K562 (cell line): ENCODE measurements around the gene MYO1H. TPM values are rescaled to one million over a fixed set of nuclear protein-coding genes. Genes with fewer than 3 reads are reported as not detected.
A peak's percentile ranks its signal among the peaks of the same experiment; 100 is the strongest.

ENCODE experiments used
- ATAC-seq: fragments of 200-7000 bp; cut with Tn5 transposase; 3 replicates; pipeline ENCODE4 v1.9.1; 2020; ENCODE audit warnings: moderate library complexity
- BruUV-seq: library from RNA; stranded (reverse); fragments of 400-500 nt; replicated peaks from 2 replicates; lab custom pipeline; 2021; lab: Mats Ljungman, UMichigan
- CTCF ChIA-PET: fragments of 300-600 bp; formaldehyde crosslinking; extraction: SDS; loops from one replicate; lab custom pipeline; 2021; ENCODE audit warnings: low intra/inter-chr PET ratio; lab: Yijun Ruan, JAX
- POLR2A ChIA-PET: fragments of 300-600, 350-650 bp; sonication (Branson Sonifier 250); formaldehyde crosslinking; extraction: SDS; loops from one replicate; lab custom pipeline; 2021; ENCODE audit warnings: antibody characterized with exemption, inconsistent platforms; lab: Yijun Ruan, JAX
- DNase-seq, 4 experiments: peaks; one replicate each; pipeline versions ENCODE4 v3.0.0 to v3.0.0-alpha.2; 2011 to 2018; ENCODE audit warnings: low spot score in 3 of 4, mixed read lengths in 3 of 4; ENCODE audit errors: extremely low read depth in 1 of 4
- FAIRE-seq: peaks from 2 replicates; lab custom pipeline; 2011; peaks lifted over from hg19 to GRCh38; lab: Jason Lieb, UNC
- H2AFZ ChIP-seq: 2 replicates; pipeline ENCODE4 v1.6.0; 2011; ENCODE audit warnings: low read depth, low read length, control low read depth, inconsistent platforms
- H3K27ac ChIP-seq: fragments of 200-600 bp; 3 replicates; pipeline ENCODE4 v1.8.0; 2011; ENCODE audit warnings: low read depth, mild to moderate bottlenecking, control low read depth, inconsistent platforms, low read length, moderate library complexity, mixed read lengths; ENCODE audit errors: extremely low read depth
- H3K27me3 ChIP-seq, 2 experiments: fragments of 300-600 bp in 1 of 2; 2 replicates in 1 of 2; 3 replicates in 1 of 2; pipeline versions ENCODE4 v1.6.0 to v1.8.0; 2011; ENCODE audit warnings: inconsistent platforms in 2 of 2, low read length in 2 of 2, mild to moderate bottlenecking in 1 of 2, mixed read lengths in 1 of 2, moderate library complexity in 1 of 2; ENCODE audit not compliant: control insufficient read depth in 2 of 2, insufficient read depth in 2 of 2
- H3K36me3 ChIP-seq: fragments of 300-600 bp; 3 replicates; pipeline ENCODE4 v1.8.0; 2011; ENCODE audit warnings: mild to moderate bottlenecking, low read length, inconsistent platforms; ENCODE audit not compliant: control insufficient read depth, insufficient read depth
- H3K4me1 ChIP-seq, 2 experiments: fragments of 200-600 bp in 1 of 2; replicated peaks in 1 of 2; 2 replicates in 1 of 2; 3 replicates in 1 of 2; pipeline versions ENCODE4 v1.5.1 to v1.8.0; 2011; ENCODE audit warnings: inconsistent platforms in 2 of 2, low read length in 2 of 2, mild to moderate bottlenecking in 1 of 2, mixed read lengths in 1 of 2, moderate library complexity in 1 of 2; ENCODE audit not compliant: control insufficient read depth in 2 of 2, insufficient read depth in 2 of 2
- H3K4me2 ChIP-seq: 2 replicates; pipeline ENCODE4 v1.6.1; 2011; ENCODE audit warnings: low read length, control low read depth, inconsistent platforms, mixed read lengths; ENCODE audit not compliant: insufficient read depth
- H3K4me3 ChIP-seq: fragments of 200-600 bp; sonication (generic), shearing (Covaris generic); 2 replicates; pipeline ENCODE4 v1.5.1; 2016; ENCODE audit warnings: control low read depth, inconsistent platforms
- H3K79me2 ChIP-seq: fragments of 200-600 bp; 3 replicates; pipeline ENCODE4 v1.8.0; 2011; ENCODE audit warnings: low read length, inconsistent platforms; ENCODE audit not compliant: control insufficient read depth, insufficient read depth
- H3K9ac ChIP-seq, 2 experiments: 2 replicates each; pipeline versions ENCODE4 v1.6.0 to v1.6.1; 2011; ENCODE audit warnings: low read depth in 2 of 2, low read length in 2 of 2, control low read depth in 1 of 2, inconsistent platforms in 1 of 2, mild to moderate bottlenecking in 1 of 2, mixed read lengths in 1 of 2; ENCODE audit not compliant: insufficient read depth in 1 of 2
- H3K9me1 ChIP-seq: one replicate; pipeline ENCODE4 v1.6.0; 2011; ENCODE audit warnings: inconsistent platforms, mild to moderate bottlenecking, low read length, moderate library complexity; ENCODE audit not compliant: control insufficient read depth, insufficient read depth
- H3K9me3 ChIP-seq: replicated peaks from 2 replicates; pipeline ENCODE4 v1.5.1; 2011; ENCODE audit warnings: low read depth, low read length, inconsistent platforms; ENCODE audit not compliant: control insufficient read depth, insufficient read depth
- H4K20me1 ChIP-seq: replicated peaks from 2 replicates; pipeline ENCODE4 v1.6.1; 2011; ENCODE audit warnings: low read length, inconsistent platforms, mixed read lengths; ENCODE audit not compliant: control insufficient read depth, insufficient read depth
- ATF3 ChIP-seq, 2 experiments: fragments of 450-650 bp in 1 of 2; sonication (generic) in 1 of 2; formaldehyde crosslinking in 1 of 2; IDR thresholded peaks in 1 of 2; conservative IDR thresholded peaks in 1 of 2; 2 replicates each; pipeline versions ENCODE4 v1.6.1 to v1.8.1; 2016 to 2023; ENCODE audit warnings: mild to moderate bottlenecking in 2 of 2, moderate library complexity in 2 of 2, inconsistent platforms in 1 of 2, missing genetic modification reagents in 1 of 2
- ATF7 ChIP-seq: fragments of 450-650 bp; IDR thresholded peaks from 2 replicates; pipeline ENCODE4 v1.7.1; 2014; ENCODE audit warnings: mild to moderate bottlenecking, moderate library complexity
- ILF3 ChIP-seq: fragments of 450-650 bp; IDR thresholded peaks from 2 replicates; pipeline ENCODE4 v1.6.1; 2018; ENCODE audit warnings: antibody characterized with exemption, mild to moderate bottlenecking, moderate library complexity, borderline replicate concordance
- RBFOX2 ChIP-seq: fragments of 200-400 bp; formaldehyde crosslinking; IDR thresholded peaks from 2 replicates; pipeline ENCODE4 v1.6.1; 2017; ENCODE audit warnings: low read depth, mild to moderate bottlenecking, low read length, moderate library complexity
- WGBS: fragments of 100-300 bp; shearing (Covaris generic); methylation state at CpG from one replicate; pipeline ENCODE4 v1.1.6; 2016; ENCODE audit warnings: low coverage, mixed read lengths; ENCODE audit not compliant: insufficient coverage; ENCODE audit errors: missing lambda C conversion rate; 5-methylcytosine and 5-hydroxymethylcytosine counted together
- in situ Hi-C: fragments of 300-500 bp; cut with MboI; formaldehyde crosslinking; loops from 4 replicates; pipeline ENCODE4 v1.15.0; 2018; ENCODE audit warnings: inconsistent platforms, mixed read lengths
- intact Hi-C: fragments of 100-400 bp; cut with micrococcal nuclease; formaldehyde crosslinking; loops from 2 replicates; pipeline ENCODE4 v1.14.2; 2022
- polyA plus RNA-seq, 8 experiments: library from polyadenylated mRNA; depleted of rRNA in 4 of 8; stranded (reverse) in 5 of 8; unstranded in 3 of 8; fragments of >200 nt; fragmentation: Nextera tagmentation in 2 of 8; fragmentation: Illumina TruSeq in 1 of 8; extraction: Ambion mirVana in 2 of 8; extraction: Trizol in 1 of 8; gene quantifications; 2 replicates each; pipeline versions ENCODE4 v1.2.1 to v1.2.3, GENCODE V29; 2011 to 2014; ENCODE audit warnings: inconsistent platforms in 1 of 8, missing spikeins in 1 of 8
- total RNA-seq, 7 experiments: library from RNA; depleted of rRNA in 6 of 7; stranded (reverse); fragments of >200 nt in 6 of 7; fragmentation: Illumina TruSeq in 2 of 7; extraction: Trizol in 2 of 7; gene quantifications; 2 replicates each; pipeline versions ENCODE4 v1.2.1 to v1.2.3, GENCODE V29; 2011 to 2021; ENCODE audit warnings: low replicate concordance in 1 of 7

Gene MYO1H
- total and polyA plus RNA-seq, 9 of the 15 experiments (the other 6 are each of a cell fraction or from before 2014, with no cell fraction given), result not detected

GRCh38 chr12:109432431-109432830, 84.7 kb downstream of the MYO1H start:
- no peak for ATAC-seq
- no peaks in the 10 kb centered on the region for H3K9me1 ChIP-seq
- no peak overlapping the region for H2AFZ ChIP-seq
- POLR2A ChIA-PET, result interaction anchor here (1.2 to 1.3 kb wide), 2 partner anchors 29 to 41 kb away, joined by 3 read pairs; no protein-coding TSS in a partner anchor
- H3K4me3 ChIP-seq, result no peak overlapping the region
- CTCF ChIA-PET, result interaction anchor here (0.6 kb wide), 1 partner anchor 467 kb away, joined by 3 read pairs; the partner anchor contains the start of gene TCHP
- no TSS peak for BruUV-seq
- H4K20me1 ChIP-seq, result 0 out of 2 replicates have a peak, but pooled peaks cover 3% of the 10 kb centered on the region
- peaks cover 16 to 35% of the 10 kb centered on the region in 2 experiments; a peak in 4 of 5 replicates for H3K27me3 ChIP-seq
- no peak for DNase-seq
- no peak overlapping the region for H3K4me2 ChIP-seq
- in situ Hi-C loops (loop anchor here (5.0 kb wide), 1 partner anchor 340 kb away; no protein-coding TSS in a partner anchor), intact Hi-C loops (loop anchor here (5.0 kb wide), 1 partner anchor 45 kb away; the partner anchor contains the start of genes KCTD10 and UBE3B)
- no peaks in the 10 kb centered on the region; a peak in 1 of 5 replicates for H3K4me1 ChIP-seq
- no peak overlapping the region for H3K27ac ChIP-seq
- no peaks in the 10 kb centered on the region for H3K79me2 ChIP-seq
- H3K9me3 ChIP-seq, result no peaks in the 10 kb centered on the region
- peak; percentile 64 for TF ChIP-seq ATF3 (IDR thresholded peaks at IDR 0.05)
- TF ChIP-seq ATF3 (CRISPR knock-in tag; conservative IDR thresholded peaks at IDR 0.05), result no peak
- peak; percentile 57; the same call in 1 of the 2 replicates for TF ChIP-seq ATF7
- TF ChIP-seq RBFOX2, result no peak
- TF ChIP-seq ILF3, result no peak
- under 1% methylated on average over 6 of the region's 6 CpGs for WGBS
- no peak for FAIRE-seq
- no peaks in the 10 kb centered on the region for H3K36me3 ChIP-seq
- no peak overlapping the region for H3K9ac ChIP-seq
